GM12801 (cell line): ENCODE results near the gene TMEM198.

Experiments
- CTCF ChIP-seq: IDR thresholded peaks from one replicate; pipeline ENCODE4 v1.5.1; 2011; ENCODE audit warnings: control low read depth; ENCODE audit not compliant: insufficient read length; ENCODE audit errors: extremely low read depth

Gene TMEM198

GRCh38 chr2:219557320-219557719 lies 13.5 kb downstream of the TMEM198 start:
- no peak for TF ChIP-seq CTCF

GRCh38 chr2:219557791-219558785 lies 14.3 kb downstream of the TMEM198 start:
- no peak for TF ChIP-seq CTCF

- TF ChIP-seq CTCF: no peak
Observed at GRCh38 chr2:219559156-219559915, 15.5 kb downstream of the TMEM198 start.

GRCh38 chr2:219560037-219560892 lies 16.4 kb downstream of the TMEM198 start:
- TF ChIP-seq CTCF: no peak

GRCh38 chr2:219560893-219561178 lies 17.0 kb downstream of the TMEM198 start:
- no peak for TF ChIP-seq CTCF

- no peak for TF ChIP-seq CTCF
Observed at GRCh38 chr2:219561179-219562048, 17.6 kb downstream of the TMEM198 start.
